ENCODE data around the gene APOA1.
A peak's percentile ranks its signal among the peaks of the same experiment; 100 is the strongest.

Gene APOA1

GRCh38 chr11:116791002-116791812 lies 46.2 kb downstream of the APOA1 start:
- DNase-seq, result peak in 52 of 56 donors; percentile 1 to 90 (median 60)

- no peak for DNase-seq
Measured at GRCh38 chr11:116790167-116791001, 47.0 kb downstream of the APOA1 start.

- DNase-seq, result no peak
Measured at GRCh38 chr11:116788975-116789374, 48.4 kb downstream of the APOA1 start.

- DNase-seq, result no peak
Measured at GRCh38 chr11:116788534-116788933, 48.9 kb downstream of the APOA1 start.

- peak in 55 of 56 donors; percentile 25 to 87 (median 71) for DNase-seq
Measured at GRCh38 chr11:116787786-116788486, 49.5 kb downstream of the APOA1 start, which contains the start of gene ZPR1. Gene ZPR1, minus strand, starts transcription at chr11:116788023. Its CDS starts 33 bp downstream, at chr11:116787990.

- no peak for DNase-seq
Measured at GRCh38 chr11:116787436-116787785, 50.0 kb downstream of the APOA1 start.

- DNase-seq, result no peak
Measured at GRCh38 chr11:116786966-116787365, 50.5 kb downstream of the APOA1 start.

GRCh38 chr11:116786326-116786725 lies 51.1 kb downstream of the APOA1 start:
- no peak for DNase-seq
